HG03575 (cell line): ENCODE data around the gene ATP1A3.

Experiments used
- ATAC-seq: cut with Tn5 transposase; IDR thresholded peaks from one replicate; pipeline ENCODE4 v1.9.1; 2021; ENCODE audit not compliant: unreplicated experiment, insufficient number of reproducible peaks, low FRiP score; ENCODE audit errors: extremely low read depth

Gene ATP1A3

GRCh38 chr19:41923045-41923788, 70.8 kb downstream of the ATP1A3 start:
- no peak for ATAC-seq

GRCh38 chr19:41922585-41922984, 71.4 kb downstream of the ATP1A3 start:
- ATAC-seq, result no peak

- no peak for ATAC-seq
These were observed 72.2 kb downstream of the ATP1A3 start for GRCh38 chr19:41921577-41922576.

- no peak for ATAC-seq
These were observed 73.0 kb downstream of the ATP1A3 start for GRCh38 chr19:41920882-41921576.

GRCh38 chr19:41919948-41920712, 73.9 kb downstream of the ATP1A3 start:
- ATAC-seq, result no peak

- no peak for ATAC-seq
These were observed 75.3 kb downstream of the ATP1A3 start for GRCh38 chr19:41918653-41919244.

GRCh38 chr19:41918095-41918494, 75.9 kb downstream of the ATP1A3 start:
- no peak for ATAC-seq

- no peak for ATAC-seq
These were observed 76.4 kb downstream of the ATP1A3 start for GRCh38 chr19:41917676-41918075.
